HG02870 (cell line): Measurements from ENCODE around the gene MYADM.
A peak's percentile ranks its signal among the peaks of the same experiment; 100 is the strongest.
"Not testable (repeated sequence)": the region's sequence is repeated elsewhere in the genome, so short reads cannot be mapped to it uniquely, and the experiment has no call there.

Experiments used
- ATAC-seq: cut with Tn5 transposase; IDR thresholded peaks from one replicate; pipeline ENCODE4 v1.9.1; 2021; ENCODE audit warnings: mild to moderate bottlenecking, moderate library complexity; ENCODE audit not compliant: unreplicated experiment

MYADM gene

DNA sequence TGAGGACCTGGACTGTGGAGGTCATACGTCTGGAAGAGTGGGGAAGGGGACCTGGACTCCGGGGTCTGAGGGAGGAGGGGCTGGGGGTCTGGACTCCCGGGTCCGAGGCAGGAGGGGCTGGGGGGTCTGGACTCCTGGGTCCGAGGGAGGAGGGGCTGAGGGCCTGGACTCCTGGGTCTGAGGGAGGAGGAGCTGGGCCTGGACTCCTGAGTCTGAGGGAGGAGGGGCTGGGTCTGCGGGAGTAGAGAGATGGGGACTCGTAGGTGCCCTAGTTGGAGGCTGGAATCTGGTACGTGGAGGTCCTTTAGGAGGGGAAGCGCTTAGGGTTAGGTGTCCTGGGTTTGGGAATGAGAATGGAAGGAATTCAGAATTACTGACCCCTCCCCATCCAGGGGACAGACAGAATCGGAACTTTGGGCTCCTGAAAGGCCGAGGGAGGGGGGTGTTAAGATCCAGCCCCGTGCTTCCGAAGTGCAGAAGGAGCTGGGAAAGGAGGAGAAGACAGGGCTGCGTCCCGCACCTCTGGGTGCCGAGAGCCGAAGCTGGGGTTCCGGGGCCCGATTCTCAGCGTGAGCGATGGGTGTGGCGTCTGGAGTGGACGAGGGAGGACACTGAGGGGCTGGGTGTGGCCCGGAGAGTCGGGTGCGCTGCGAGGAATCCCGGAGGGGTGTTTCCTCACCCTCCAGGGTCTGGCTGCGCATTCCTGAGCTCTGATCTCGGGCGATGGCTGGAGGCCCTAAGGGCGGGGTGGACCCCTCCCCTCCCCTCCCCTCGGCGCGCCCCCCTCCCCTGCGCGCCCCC is 608 bp downstream of the MYADM start:
- ATAC-seq, result no peak

DNA sequence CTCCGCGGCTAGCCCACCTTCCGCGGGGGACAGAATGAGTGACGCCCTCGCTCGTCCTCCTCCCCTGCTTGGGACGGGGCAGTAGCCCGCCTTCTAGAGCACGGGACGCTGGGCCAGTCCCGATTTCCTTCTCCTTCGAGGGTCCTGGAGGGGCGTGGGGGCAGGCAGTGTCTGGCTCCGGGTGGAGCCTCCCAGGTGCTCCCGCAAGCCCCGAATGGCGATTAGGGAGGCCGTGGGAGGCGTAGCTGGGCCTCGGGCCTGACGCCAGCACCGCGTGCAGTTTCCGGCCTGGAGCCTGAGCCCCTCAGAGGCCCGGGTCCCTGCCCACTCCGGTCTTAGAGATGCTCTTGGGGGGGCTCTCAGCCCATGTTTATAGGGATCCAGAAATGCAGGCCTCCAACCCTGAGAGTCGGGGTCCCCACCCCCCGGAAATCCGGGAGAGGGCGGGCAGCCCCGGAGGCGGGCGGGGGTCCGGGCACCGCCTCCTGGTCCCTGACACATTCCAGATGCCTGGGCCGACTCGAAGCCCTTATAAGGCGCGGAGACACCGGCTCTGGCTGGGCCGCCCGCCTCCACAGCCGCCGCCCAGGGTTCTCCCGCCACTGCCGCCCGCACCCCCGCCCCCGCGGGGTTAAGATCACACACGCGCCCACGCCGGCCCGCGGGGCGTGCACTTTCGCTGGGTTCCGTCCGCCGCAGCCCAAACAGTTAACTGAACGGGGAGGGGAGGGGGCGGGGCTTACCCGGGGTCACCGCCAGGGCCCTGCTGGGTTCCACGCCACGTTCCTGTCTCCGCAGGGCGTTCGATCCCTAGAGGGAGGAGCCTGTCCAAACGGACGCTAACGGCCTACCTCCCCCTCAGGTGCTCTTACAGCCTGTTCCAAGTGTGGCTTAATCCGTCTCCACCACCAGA is 1.5 kb downstream of the MYADM start:
- no peak for ATAC-seq

DNA sequence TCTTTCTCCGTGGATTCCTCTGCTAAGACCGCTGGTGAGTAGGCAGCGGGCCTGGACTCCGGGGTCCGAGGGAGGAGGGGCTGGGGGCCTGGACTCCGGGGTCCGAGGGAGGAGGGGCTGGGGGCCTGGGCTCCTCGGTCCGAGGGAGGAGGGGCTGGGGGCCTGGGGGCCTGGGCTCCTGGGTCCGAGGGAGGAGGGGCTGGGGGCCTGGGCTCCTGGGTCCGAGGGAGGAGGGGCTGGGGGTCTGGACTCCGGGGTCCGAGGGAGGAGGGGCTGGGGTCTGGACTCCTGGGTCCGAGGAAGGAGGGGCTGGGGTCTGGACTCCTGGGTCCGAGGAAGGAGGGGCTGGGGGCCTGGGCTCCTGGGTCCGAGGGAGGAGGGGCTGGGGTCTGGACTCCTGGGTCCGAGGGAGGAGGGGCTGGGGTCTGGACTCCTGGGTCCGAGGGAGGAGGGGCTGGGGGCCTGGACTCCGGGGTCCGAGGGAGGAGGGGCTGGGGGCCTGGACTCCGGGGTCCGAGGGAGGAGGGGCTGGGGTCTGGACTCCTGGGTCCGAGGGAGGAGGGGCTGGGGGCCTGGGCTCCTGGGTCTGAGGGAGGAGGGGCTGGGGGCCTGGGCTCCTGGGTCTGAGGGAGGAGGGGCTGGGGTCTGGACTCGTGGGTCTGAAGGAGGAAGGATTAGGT is 2.3 kb downstream of the MYADM start:
- not testable (repeated sequence) for ATAC-seq

DNA sequence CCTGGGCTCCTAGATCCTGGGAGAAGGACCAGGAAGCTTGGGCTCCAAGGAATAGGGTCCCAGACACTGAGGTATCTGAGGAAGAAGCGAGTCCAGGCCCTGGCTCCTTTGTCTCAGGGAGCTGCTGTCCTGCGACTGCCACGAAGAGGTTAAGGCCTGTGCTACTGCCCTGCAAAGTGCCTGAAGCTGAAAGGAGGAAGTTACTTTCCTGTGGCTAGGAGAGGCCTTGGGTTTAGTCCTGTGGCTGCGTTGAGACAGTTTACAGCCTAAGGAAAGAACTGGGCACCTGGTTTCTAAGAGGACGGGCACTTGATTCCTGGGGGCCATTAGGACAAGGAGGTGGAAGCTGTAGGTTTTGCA is 2.8 kb downstream of the MYADM start:
- ATAC-seq, result no peak

DNA sequence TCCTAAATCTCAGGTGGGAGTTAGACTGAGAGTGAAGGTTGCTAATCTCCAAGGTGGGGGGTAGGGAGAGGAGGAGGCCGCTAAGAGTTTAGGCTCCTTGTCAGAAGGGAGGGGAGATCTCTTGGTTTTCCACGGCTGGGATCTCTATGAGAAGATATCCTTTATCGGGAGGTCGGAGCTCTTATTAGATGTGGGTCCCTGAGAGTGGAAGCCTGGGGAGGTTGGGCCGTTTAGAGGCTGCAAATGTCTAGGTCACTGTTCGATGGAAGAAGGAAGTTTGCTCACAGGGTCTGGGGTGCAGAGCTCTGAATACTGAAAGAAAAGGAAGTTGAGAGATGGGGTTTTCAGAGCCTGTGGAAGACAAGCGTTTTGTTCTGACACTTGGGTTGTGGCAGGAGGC is 3.8 kb downstream of the MYADM start:
- ATAC-seq, result no peak

DNA sequence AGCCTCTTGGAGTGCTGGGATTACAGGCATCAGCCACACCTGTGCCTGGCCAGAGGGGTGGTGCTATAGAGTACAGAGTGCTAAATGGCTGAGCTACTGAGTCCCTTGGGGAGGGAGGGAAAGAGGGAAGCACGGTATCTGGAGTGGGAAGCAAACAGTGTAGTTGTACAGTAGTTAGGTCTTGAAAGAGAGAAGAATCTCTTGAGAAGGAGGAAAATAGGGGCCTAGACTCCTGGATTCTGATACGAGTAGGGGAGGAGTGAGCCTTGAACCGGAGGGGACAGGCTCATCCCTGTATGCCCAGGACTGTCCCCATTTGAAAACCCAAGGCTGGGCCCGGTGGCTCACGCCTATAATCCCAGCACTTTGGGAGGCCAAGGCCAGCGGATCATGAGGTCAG is 5.1 kb downstream of the MYADM start:
- no peak for ATAC-seq

DNA sequence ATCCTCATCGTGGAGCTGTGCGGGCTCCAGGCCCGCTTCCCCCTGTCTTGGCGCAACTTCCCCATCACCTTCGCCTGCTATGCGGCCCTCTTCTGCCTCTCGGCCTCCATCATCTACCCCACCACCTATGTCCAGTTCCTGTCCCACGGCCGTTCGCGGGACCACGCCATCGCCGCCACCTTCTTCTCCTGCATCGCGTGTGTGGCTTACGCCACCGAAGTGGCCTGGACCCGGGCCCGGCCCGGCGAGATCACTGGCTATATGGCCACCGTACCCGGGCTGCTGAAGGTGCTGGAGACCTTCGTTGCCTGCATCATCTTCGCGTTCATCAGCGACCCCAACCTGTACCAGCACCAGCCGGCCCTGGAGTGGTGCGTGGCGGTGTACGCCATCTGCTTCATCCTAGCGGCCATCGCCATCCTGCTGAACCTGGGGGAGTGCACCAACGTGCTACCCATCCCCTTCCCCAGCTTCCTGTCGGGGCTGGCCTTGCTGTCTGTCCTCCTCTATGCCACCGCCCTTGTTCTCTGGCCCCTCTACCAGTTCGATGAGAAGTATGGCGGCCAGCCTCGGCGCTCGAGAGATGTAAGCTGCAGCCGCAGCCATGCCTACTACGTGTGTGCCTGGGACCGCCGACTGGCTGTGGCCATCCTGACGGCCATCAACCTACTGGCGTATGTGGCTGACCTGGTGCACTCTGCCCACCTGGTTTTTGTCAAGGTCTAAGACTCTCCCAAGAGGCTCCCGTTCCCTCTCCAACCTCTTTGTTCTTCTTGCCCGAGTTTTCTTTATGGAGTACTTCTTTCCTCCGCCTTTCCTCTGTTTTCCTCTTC is 6.3 kb downstream of the MYADM start:
- no peak for ATAC-seq

DNA sequence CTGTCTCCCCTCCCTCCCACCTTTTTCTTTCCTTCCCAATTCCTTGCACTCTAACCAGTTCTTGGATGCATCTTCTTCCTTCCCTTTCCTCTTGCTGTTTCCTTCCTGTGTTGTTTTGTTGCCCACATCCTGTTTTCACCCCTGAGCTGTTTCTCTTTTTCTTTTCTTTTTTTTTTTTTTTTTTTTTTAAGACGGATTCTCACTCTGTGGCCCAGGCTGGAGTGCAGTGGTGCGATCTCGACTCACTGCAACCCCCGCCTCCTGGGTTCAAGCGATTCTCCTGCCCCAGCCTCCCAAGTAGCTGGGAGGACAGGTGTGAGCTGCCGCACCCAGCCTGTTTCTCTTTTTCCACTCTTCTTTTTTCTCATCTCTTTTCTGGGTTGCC is 6.9 kb downstream of the MYADM start:
- ATAC-seq, result no peak

DNA sequence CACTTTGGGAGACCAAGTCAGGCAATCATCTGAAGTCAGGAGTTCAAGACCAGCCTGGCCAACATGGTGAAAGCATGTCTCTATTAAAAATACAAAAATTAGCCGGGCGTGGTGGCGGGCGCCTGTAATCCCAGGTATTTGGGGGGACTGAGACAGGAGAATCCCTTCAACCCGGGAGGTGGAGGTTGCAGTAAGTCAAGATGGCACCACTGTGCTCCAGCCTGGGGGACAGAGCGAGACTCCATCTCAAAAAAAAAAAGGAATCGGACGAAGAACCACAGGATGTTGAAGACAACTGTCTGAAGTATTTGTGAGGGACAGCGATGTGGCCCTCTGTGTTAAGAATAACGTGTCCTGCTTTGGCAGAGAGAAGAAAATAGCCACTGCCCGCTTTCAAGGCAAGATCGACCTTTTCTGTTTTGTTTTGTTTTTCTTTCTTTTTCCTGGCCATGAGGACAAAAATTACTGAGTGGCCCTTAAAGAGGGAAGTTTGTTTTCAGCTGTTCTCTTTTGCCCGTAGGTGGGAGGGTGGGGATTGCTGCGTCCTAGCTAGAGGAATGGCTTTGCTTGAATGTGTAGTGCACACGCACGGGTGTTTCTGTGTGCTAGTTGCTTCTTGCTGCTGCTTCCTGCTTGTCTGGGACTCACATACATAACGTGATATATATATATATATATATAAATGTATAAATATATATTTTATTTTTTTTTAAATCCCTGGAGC is 8.1 kb downstream of the MYADM start:
- no peak for ATAC-seq

DNA sequence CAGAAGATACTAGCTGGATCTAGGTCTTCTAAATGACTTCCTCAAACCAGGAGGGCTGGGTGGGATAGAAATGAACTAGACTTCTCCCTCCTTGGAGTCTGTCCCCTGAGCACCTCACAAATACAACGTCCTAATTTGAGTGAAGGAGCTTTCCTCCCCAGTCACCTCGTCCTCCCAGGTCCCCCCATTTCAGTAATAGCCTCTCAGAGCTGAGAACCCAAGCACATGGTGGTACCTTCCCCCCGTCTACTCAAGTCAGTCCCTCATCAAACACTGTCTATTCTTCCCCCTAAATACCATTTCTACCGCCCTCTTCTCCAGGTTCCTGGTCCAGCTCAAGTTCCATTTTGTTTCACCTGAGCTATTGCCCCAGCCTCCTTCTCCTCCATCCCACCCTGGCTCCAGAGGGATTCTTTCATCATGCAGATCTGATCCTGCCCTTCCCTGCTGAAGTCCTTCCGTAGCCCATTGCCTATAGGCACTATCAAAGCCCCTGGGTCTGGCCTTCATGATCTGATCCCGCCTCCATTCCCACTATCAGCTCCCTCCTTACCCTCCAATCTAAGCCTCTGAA is 9.1 kb downstream of the MYADM start:
- ATAC-seq, result no peak

DNA sequence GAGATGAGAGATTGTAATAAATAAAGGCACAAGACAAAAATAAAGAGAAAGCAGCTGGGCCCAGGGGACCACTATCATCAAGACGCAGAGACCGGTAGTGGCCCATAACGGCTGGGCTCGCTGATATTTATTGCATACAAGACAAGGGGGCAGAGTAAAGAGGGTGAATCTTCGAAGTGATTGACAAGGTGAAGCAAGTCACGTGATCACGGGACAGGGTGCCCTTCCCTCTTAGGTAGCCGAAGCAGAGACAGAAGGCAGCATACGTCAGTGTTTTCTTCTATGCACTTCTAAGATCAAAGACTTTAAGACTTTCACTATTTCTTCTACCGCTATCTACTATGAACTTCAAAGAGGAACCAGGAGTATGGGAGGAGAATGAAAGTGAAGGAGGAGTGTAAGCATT is 9.7 kb downstream of the MYADM start:
- no peak for ATAC-seq

DNA sequence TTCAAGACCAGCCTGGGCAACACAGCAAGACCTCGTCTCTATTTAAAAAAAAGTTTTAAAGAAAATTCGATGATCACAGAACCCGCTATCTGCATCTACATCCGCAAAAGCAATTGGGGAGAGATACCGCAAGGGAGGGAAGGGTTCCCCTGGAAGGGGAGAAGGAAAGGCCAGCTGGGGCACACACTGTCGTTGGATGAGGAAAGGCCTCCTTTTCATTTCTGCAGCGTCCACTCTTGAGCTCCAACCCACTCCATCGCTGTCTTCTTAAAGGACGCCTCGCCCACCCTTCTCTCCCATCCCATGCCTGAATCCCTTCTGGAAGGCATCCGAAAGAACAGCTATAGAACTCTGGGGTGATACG is 11.1 kb downstream of the MYADM start:
- ATAC-seq, result no peak

DNA sequence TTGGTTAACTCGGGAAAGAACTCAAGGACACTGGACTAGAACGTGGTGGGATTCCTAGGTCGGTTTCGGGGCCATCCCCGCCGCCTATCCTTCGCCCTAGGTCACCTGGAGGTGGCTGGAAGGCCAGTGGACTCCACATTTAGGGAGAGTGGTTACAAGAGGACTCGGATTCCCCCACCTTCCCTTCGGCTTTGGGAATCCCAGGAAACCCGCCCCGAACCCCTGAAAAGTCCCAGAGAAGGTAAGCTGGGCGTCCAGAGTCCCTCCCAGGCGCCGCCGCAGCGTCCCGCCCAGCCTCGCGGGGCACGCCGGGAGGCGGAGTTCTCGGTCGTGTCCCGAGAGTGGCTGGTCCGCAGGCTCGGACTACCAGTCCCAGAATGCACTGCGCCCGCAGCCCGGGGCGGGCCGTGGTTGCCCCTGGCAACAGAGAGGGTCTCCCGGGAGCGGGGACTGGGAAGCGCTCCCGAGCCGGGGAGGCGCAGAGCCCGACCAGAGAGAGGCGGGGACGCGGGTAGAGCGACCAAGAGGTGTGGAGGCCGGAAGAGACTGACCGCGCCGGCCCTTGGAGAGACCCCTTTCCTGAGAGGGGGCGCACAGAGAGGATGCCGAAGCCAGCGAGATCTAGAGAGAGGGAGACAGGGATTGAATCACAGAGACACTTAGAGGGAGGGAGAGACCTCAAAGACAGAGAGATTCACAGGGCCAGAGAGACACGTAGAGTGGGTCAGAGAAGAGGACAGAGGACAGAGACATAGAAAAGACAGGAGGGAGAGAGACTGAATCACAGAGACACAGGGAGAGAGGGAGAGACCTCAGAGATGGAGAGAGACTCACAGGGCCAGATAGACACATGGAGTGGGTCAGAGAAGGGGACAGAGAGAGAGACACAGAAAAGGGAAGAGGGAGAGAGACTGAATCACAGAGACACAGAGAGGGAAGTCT is 11.7 kb downstream of the MYADM start:
- peak; percentile 53 for ATAC-seq

DNA sequence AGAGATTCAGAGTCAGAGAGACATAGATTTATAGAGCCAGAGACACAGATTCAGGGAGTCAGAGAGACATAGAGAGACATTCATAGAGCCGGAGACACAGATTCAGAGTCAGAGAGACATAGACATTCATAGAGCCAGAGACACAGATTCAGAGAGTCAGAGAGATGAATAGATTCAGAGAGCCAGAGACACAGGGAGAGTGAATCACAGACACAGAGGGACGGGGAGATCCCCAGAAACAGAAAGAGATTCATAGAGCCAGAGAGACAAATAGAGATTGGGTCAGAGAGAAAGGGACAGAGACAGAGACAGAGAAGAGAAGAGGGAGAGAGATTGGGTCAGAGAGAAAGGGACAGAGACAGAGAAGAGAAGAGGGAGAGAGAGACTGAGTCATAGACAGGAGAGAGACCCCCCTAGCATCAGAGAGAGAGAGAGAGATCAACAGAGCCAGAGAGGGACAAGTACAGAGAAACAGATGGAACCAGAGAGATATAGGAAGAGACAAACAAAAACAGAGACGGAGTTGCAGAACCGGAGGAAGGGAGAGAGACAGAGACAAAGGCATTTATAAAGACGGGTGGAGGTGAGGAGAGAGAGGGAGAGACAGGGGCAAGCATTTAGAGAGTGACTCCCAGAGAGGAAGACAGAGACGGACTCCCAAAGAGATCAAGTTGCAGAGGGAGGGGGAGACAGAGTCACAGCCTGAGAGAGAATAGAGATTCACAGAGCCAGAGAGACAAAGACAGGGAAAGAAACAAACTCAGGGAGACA is 13.2 kb downstream of the MYADM start:
- no peak for ATAC-seq

DNA sequence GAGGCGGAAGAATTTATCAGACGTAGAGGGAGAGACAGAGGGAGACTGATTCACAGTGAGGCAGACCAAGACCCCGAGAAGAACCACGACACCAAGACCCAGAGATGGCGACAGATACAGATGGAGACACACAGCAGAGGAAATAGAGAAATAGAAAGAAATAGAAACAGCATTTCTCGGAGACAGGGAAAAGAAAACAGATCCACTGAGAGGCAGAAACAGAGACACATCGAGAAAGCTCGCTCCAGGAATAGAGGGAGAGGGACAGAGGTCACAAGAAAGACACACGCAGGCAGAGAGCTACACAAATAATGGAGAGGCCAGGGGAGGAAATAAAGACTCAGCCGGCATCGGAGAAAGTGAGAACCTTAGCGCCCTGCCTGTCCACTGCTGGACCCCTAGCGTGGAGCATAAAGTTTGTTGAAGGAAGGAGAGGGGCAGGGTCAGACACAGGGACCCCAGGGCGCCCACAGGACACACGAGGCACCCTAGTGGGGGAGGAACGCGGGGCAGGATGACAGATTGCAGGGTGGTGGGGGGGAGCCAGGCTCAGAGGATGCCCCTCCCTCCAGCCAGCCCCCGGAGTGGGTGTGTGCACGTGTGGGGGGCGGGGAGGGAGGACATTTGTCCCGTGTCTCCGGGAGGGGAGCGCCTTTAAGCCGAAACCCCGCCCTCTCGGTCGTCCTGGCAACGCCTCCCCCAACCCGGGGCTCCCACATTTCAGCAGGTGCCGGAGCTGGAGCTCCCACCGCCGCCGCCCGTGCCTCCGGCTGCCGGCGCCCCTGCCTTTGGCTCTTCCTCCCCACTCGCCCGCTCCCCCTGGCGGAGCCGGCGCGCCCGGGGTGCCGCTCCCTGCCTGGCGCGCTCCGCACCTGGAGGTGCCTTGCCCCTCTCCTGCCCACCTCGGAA is 14.1 kb downstream of the MYADM start, which contains the start of gene PRKCG:
TSS of gene PRKCG (plus strand) at position 716 of the 909 bp plus-strand sequence. CDS start 298 bp downstream, outside the sequence.
- no peak for ATAC-seq

DNA sequence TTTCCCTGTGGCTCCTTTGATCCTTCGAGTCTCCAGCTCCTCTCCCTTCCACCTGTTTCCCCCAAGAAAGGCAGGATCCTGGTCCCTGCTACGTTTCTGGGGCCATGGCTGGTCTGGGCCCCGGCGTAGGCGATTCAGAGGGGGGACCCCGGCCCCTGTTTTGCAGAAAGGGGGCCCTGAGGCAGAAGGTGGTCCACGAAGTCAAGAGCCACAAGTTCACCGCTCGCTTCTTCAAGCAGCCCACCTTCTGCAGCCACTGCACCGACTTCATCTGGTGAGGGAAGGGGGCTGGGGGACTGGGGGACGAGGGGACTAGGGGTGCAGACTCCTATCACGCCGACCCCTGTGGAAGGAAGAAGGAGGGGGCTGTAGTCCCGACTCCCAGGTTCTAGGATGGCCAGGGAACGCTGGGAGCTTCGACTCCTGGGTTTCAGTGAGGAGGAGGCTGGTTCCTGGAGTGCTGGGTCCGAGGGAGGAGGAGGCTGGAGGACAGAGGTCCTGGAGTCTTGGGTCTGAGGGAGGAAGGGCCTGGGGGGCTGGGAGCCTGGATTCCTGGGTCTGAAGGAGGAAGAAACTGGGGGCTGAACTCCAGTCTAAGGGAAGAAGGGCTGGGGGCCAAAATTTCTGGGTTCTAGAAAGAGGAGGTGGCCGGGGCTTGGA is 14.8 kb downstream of the MYADM start:
- no peak for ATAC-seq
